HS-27A (cell line): ENCODE data around the gene ROR2.
"Not testable (repeated sequence)": the region's sequence is repeated elsewhere in the genome, so short reads cannot be mapped to it uniquely, and the experiment has no call there.

ENCODE experiments used
- DNase-seq: peaks from one replicate; pipeline ENCODE4 v3.0.0-alpha.2; 2012; ENCODE audit warnings: low read depth, missing footprints

ROR2 gene

DNA sequence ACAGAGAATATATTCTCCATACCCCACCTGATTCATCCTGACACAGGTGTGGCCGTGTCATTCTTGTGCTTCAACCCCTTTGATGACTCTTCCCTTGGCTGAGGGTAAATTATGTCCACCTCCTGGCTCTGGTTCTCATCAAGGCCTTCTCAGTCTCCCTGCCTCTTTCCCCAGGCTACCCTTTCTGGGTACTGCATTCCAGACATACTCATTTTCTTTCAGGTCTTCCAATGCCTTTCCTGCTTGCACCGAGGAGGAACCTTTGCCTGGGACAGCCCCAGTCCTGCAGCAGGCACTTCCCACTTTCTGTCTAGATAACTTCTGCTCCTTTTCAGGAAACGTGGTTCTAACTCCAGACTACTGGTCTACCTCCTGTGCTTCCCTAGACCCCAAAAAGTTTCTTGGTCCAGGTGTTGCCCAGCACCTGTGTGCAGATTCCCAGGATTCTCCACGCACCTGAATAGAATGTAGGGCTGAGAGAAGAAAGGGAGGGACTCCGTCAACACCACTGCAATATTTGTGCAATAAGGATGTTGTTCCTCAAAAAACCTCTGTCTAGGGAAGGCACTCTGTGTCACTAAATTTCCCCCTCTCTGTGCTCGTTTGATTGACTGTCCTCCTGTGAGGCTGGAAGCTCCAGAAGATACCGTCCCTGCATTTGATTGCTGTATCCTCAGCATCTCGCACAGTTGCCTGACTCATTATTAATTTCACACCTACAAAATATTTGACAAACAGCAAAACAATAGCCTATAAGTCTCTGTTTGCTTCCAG lies 271.0 kb downstream of the ROR2 start:
- DNase-seq: no peak

DNA sequence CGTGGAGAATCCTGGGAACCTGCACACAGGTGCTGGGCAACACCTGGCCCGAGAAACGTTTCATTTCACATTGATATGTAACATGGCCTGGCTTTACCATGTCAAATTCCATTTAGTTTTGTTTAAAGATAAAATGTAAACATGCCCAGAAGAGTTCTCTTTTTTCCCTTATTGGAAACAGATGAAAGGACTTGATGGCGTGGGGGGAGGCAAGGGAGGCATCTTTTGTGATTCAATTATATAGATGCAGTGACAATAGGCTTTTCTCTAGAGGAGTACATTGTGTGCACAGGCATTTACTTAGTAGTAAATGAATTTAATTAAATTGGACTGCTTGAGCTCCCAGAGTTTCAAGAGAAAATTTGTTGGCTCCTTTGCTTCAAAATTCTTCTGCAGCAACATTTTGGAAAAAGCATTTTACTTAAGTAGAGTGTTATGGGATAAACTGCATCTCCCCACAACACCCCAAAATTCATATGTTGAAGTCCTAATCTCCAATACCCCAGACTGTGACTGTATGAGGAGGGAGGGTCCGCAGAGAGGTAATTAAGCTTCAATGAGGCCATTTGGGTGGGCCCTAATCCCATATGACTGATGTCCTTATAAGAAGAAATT lies 272.1 kb downstream of the ROR2 start:
- no peak for DNase-seq

DNA sequence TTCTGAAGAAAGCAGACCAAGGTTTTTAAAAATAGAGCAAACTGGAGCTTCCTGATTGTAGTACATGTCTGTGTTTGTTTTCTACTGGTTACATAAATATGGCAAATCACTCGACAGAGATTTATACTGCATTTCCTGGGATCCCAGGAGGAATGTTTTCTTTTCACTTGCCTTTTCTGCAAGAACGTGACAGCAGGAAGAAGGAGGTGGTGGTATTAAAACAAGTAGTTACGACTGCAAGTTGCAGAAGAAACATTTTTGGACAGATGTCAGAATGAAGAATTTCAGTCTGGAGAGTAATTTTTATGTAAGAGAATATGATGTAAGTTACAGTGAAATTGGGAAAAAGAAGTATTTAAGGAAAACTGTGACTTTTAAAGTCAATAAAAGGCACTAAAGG lies 272.7 kb downstream of the ROR2 start:
- no peak for DNase-seq

DNA sequence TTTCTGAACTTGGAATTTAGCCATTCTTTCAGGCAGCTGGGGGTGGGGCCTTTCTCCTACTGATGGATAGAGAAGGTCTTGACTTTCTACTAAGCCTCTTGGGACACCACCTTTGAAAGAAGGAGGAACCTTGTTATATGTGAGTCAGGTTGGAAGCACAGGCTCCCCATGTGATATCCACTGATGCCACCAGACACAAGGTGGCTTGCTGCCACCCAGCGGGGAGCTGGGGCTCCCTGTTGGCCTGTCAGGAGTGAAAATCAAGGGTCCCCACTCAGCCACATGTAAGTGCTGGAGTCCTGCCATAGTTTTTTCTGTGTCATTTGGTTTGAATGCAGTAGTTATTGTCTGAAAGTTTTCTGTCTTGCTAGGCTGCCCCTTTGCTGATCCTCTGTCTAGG lies 274.0 kb downstream of the ROR2 start:
- no peak for DNase-seq

DNA sequence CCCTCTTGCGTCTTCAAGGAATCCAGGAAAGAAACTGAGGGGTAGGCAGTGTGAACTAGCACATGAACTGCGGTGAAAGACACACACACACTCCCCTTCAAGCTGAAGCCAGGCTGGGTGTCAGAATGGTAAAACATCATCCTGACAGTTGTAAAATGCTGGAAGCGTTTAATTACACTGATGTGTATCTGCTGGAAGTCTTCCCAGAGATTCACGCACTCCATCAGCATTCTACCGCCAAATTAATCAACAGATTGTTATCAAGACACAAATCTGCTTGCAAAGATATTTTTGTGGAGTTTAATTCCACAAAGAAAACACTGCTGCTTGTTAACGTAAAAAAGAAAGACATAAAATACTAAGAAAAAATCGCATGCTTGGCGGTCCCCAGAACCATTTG lies 285.4 kb downstream of the ROR2 start:
- DNase-seq: no peak

DNA sequence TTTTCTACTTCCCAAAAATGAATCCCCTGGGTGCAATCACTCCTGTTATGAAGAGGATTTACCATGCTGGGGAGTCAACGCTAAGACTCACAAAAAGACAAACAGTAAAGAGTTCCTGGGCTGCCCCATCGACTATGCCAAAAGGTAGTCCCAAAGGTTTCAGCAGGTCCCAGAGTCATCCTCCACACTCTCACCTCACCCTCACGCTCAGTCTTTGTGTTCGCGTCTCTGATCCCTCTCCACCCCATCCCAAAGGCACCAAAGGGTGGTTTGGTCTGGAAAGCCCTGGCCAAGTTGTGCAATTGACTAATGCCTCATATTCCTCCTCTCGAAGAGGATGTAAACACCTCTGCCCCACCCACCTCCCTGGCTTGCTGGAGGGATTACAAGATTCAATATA lies 286.2 kb downstream of the ROR2 start:
- no peak for DNase-seq

DNA sequence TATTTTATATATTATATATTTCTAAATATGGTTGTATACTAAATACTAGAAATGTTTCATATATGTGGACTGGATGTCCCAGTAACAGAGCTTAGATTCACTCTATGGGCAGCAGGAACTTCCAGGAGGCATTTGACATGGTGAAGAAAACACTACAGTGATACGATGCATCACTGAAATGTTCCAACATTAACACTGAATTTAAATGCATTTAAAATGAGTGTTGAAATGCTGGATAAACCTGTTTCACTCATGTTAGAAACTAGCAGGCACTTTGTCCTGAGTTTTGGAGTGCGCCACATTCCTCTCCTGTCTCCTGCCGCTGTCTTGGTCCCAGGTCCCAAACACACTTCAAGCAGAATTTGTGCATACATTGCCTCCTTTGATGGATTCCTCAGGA lies 288.6 kb downstream of the ROR2 start:
- no peak for DNase-seq

DNA sequence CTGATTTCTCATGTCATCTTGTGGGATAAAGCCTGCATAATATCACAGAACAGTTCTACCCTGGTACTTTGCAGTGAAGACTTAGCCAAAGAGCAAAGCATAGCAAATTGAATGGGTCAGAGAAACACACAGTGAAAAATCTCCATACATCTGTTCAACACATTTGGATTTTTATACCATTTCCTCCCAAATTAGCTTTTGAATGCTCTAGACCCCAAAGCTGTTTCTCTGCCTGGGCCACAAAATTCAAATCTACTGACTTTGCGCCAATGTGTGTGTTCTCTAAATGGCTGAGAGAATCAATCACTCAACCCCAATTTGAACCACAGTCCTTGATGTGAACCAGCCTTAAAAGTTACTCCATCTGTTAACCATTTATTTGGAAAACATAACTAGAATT lies 289.5 kb downstream of the ROR2 start:
- no peak for DNase-seq

DNA sequence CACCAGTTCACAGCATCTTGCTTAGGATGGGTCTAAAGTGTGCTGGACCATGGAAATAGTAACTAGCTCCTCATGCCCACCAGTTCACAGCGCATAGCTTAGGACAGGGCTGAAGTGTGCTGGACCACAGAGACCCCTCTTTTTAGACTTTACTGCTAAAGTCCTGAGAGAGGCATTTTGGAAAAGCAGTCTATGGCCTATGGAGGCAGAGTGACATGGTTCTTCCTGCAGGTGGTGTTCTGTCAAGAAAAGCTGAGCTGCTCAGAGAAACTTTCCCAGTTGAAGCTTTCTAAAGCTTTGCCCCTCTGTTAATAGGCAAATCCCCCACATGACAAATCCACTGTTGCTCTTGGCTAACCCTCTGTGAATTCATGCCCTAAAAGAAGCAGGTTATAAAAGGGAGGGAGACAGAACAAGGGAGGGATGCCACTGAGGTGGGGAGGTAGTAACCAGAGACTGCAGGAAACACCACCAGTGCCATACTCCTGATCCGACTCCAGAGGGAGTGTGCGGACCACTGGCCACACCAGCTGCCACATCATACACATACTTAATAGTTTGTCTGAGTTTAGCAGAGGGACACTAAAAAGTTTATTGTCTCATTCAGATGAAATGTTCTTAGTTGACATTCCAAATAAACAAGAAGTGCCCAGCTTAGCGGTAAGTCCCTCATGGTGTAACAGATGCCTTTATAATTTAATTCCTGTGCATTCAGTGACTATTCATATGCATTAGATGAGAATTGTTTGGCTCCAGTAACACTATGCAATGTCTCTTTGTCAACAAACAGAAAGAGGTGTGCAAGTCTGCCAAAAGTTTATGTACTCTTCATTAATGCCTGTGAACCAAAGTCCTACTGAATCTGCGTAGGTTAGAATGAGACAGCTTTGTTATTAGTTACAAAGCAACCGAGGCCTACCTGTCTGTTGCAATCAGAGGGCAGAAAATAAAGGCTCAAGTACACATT lies 290.2 kb downstream of the ROR2 start:
- DNase-seq: no peak

DNA sequence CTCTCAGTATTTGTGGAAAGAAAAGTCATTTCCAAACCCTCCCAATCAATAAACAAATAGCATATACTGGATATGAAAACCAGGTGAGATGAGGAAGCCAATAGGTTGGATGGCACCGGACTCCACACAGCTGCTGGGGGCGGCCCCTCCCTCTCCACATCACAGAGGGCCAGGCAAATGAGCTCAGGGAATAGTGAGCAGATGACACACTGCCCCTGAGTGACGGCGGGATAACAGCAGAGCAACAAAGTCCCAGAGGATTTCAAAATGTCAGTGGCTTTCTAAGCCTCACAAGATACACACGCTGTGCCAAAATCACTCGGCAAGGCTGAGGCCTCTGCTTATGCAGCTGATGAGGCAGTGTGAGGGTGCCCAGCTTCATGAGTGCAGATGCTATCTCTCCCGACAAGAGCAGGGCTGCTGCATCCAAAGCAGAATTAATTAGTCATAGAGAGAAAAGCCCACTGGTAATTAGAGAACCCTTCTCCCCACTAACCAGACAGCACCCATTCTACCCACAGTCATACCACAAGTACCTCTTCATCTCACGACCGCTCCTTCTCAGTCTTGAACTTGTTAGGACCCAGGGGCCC lies 291.4 kb downstream of the ROR2 start:
- DNase-seq: no peak

DNA sequence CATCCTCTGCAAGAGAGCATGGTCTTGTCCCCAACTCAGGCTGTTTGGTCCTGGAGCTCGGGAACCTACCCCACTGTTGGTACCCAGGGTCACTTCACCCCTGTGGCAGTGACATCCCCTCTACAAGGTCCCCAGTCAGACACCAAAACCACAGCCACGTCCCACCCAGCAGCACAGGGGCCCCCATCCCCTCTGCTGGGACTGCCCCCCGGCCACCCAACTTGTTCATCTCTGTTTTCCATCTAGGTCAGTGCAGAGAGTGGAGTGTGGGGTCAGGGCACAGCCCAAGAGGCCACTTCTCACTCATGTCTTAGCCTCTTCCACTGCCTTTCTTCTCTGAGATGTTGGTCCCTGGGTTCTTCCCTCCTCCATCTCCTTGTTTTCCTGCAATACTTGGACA lies 292.5 kb downstream of the ROR2 start:
- DNase-seq: no peak

DNA sequence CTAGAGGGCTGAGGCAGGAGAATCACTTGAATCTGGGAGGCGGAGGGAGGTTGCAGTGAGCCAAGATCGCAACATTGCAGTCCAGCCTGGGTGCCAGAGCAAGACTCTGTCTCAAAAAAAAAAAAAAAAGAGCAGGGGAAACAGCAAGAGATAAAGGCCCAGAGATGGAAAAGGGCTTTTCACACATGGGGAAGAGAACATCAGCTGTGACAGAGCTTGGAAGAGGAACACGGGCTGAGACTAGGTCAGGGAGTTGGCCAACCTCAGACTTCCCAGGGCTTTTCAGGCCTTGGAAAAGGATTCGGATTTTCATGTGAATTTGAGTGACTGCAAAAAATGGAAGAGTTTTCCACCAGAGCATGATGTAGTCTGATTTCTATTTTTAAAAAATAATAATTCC lies 294.4 kb downstream of the ROR2 start:
- DNase-seq: no peak

DNA sequence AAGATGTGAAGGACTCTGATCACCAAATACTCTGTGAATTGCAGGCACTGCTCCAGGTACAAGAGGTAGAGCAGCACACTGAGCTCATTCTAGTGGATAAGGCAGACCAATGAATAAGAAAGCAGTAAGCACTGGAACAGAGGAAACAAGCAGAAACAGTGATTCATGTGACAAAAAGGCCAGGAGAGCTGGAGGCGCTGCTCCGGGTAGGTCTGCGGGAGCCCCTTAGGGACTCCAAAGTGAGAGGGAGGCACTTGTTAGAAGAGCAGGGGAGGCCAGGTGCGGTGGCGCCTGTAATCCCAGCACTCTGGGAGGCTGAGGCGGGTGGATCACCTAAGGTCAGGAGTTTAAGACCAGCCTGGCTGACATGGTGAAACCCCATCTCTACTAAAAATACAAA lies 294.8 kb downstream of the ROR2 start:
- DNase-seq: no peak

DNA sequence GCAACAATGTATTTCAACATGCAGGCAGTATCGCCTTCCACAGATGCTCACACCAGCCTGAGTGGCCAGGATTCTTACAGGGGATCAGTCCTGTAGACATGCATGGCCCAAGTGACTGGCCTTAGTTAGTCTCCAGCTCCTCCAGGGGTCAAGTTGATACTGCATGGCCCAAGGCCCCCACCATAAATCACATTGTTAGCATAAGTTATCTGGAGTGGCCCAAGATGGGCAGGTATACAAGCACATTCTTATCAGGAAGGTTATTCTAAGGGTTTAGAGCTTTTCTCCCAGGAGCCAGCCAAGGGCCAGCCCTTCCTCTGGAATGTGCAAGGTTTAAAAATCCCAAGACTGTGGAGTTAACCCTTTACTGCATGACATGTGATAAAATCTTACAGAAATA lies 295.5 kb downstream of the ROR2 start:
- DNase-seq: no peak

DNA sequence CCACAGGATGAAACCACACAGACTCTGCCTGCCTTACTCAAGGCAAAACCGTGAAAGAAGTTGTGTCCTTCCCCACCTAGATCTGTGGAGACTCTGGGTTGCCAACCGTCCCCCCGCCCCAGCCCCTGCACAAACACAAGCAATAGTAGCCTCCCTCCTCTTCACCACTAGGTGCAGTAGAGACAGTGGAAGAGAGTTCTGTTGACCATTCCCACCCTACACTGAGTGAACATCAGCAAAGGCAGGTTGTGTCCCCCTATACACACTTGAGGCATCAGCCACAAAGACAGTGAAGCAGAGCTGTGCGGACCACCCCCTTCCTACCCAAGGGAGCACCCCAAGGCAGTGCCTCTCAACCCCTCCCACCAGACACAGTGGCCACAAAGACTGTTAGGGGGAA lies 302.7 kb downstream of the ROR2 start:
- DNase-seq: no peak

DNA sequence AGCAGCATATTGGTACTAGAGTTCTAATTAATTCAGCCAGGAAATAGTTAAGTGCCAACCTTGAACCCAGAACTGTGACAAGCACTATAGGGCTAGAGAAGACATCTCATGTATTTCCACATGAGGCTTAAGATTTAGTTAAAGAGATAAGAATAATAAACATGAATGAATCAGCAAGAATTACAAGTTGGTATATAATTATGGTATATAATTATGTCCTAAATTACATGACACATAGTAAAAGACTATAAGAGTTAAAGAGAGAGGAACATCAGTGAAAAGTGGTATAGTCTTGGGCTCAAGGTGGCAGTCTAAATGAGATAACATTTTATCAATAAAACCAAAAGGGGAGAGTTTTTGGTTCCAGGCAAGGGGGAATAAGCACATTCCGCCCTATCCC lies 303.3 kb downstream of the ROR2 start:
- DNase-seq: no peak

DNA sequence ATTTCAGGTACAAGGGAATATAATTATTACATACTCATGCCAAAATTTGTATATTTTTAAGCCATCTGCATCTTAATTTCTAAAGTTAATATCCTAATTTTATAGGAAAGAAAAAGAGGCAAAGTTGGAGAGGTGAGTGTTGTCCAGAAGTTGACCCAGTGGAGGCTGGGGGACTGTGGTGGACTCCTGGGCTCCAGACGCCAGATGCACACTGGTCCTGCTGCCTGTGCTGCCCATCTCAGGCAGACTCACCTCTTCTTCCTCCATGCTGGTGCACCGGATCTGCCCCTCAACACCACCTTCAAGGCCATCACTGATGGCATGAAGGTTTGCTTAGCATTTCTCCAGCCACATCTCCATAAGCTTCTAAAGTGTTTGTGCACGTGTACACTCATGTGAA lies 305.6 kb downstream of the ROR2 start:
- no peak for DNase-seq

DNA sequence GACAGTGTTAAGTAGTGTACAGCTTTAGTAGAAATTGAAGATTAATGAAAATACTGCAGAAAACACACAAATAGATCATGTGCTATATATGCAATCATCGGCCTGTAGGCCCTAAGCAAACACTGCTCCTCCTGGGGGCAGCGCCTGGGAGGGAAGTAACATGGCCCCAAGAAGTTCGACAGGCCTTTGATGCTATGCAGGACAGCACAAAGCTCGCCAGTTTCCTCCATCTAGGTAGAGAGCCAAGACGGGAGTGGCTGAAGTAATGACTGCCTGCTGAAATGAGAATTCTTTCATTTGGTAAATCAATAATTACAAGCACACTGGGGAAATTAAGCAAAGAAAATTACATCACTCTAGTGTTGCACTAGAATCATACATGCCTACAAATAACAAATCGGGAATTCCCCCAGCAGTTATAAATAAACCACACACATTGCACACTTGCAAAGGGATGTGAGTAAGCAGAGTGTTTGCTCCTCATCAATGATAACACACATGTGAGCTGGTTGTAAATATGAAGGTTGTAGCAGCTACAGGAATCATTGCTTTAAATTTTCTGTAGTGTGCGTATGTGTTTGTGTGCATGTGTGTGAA lies 306.4 kb downstream of the ROR2 start:
- no peak for DNase-seq

DNA sequence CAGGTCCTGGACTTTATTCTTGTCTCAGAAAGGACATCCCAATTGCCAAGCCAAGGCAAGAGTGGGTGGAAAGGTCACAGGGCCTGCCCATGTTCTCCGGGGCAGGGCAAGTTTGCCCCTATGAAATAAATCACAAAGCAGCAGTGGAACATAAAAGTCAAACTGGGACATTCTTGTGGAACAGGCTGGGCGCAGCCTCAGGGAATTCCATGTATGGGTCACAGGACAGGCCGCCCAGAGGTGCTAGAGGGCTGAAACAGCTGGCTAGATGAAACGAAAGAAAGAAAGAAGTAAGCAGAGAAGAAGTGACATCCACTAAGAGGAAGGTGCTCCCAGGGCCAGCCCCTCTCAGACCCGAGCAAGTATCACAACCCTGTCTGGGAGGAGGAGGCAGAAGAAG lies 307.3 kb downstream of the ROR2 start:
- DNase-seq: no peak

DNA sequence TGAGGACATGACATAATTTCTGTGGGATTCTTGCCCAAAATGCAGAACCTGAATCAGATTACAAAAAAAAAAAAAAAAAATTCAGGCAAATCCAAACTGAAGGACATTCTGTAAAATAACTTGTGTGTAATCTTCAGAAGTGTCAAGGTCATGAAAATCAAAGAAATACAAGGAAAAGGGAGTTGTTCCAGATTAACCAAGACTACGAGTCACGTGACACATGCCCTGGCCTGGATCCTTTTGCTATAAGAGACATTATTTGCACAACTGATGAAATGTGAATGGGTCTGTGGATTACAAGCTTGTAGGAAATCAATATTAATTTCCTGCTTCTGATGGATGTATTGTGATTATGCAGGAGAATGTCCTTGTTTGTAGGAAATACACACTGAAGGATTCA lies 309.6 kb downstream of the ROR2 start:
- DNase-seq: no peak

DNA sequence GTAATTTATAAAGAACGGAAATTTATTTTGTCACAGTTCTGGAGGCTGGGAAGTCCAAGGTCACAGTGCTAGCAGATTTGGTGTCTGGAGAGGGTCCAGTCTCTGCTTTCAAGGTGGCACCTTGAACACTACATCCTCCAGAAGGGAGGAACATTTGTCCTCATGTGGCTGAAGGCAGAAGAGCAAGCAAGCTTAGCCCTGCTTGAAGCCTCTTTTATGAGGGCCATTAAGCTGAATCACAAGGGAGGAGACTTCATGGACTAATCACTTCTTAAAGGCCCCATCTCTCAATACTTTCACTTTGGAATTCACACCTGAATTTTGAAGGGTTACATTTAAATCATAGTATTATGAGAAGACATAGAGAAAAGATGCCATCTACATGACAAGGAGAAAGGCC lies 311.0 kb downstream of the ROR2 start:
- DNase-seq: no peak

DNA sequence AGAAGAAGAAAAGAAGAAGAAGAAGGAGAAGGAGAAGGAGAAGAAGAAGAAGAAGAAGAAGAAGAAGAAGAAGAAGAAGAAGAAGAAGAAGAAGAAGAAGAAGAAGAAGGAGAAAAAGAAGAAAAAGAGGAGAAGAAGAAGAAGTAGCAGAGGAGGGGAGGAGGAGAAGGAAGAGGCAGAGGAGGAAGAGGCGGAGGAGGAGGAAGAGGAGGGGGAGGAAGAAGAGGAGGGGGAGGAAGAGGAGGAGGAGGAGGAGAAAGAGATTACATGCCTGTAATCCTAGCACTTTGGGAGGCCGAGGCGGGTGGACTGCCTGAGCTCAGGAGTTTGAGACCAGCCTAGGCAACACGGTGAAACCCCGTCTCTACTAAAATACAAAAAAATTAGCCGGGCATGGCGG lies 315.2 kb downstream of the ROR2 start:
- not testable (repeated sequence) for DNase-seq
